NCI-H2029 treated with DMSO at 0.1 percent for 48 hours (cell line): ENCODE data around the gene CCP110.
"Not testable (repeated sequence)": the region's sequence is repeated elsewhere in the genome, so short reads cannot be mapped to it uniquely, and the experiment has no call there.

Experiments
- DNase-seq: peaks from one replicate; lab custom pipeline; 2025; lab: John Stamatoyannopoulos, UW

CCP110 gene

GRCh38 chr16:19513377-19514053, 10.2 kb upstream of the CCP110 start:
- DNase-seq, result no peak

DNA sequence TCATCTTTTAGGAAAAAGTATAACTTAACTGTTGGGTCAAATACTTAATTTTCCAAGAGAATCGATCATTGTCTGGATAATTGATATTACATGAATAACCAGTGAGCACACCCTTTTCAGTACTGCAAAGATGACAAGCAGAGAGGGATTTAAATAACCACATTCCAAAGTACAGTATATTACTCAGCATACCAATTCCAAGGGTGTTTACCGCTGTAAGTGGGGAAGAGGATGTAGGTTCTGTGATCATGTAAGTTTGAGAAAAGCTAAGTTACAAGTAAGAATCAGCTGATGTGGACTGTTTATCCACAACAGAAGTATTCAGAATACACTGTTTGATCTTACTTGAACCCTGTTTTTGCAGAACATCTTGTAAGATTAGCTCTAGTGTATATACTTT, 8.0 kb upstream of the CCP110 start:
- no peak for DNase-seq

- DNase-seq, result no peak
Measured at GRCh38 chr16:19517424-19518089, 6.2 kb upstream of the CCP110 start.

DNA sequence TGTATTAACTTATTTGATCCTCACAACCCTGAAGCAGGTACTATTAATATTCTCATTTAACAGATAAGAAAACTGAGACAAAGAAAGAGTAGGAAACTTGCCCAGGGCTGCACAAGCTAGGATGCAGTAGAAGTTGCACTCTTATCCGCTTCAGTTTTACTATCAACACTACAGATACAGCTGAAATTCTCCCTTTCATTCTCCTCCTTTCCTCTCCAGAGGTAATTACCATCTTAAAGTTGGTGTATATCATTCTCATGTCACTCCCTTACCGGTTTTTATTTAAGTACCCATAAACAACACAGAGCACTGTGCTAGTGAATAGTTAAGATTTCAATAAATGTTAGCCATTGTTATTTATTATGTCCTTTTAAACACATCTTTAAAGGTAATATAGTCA, 5.4 kb upstream of the CCP110 start:
- no peak for DNase-seq

DNA sequence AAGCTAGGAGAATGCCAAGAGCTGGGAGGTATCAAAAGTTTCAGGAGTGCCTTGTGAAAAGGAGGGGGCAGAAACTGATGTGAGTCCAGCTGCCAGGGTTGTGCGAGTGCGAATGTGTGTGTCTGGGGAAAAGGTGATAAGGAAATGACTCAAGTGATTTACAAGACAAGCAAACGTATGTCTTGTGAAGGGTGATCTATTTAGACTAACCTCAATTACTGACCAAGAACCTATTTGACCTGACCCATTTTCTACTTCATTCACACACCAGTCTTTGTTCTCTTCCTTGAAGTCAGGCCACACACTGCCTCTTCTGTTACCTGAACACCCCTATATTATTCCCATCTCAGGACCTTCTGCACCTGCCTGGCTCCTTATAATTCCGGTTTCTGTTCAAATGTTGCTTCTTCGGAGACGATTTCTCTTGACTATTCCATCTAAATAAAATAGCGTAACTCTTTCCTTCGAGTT, 2.8 kb upstream of the CCP110 start:
- DNase-seq, result no peak

GRCh38 chr16:19521471-19522396, 2.0 kb upstream of the CCP110 start, which contains the start of gene GDE1:
GDE1 (minus strand) TSS chr16:19522098; CDS start chr16:19521964, 134 bp downstream.
- peak; percentile 65 for DNase-seq

- DNase-seq, result no peak
Measured at GRCh38 chr16:19522397-19522732, 1.4 kb upstream of the CCP110 start.

DNA sequence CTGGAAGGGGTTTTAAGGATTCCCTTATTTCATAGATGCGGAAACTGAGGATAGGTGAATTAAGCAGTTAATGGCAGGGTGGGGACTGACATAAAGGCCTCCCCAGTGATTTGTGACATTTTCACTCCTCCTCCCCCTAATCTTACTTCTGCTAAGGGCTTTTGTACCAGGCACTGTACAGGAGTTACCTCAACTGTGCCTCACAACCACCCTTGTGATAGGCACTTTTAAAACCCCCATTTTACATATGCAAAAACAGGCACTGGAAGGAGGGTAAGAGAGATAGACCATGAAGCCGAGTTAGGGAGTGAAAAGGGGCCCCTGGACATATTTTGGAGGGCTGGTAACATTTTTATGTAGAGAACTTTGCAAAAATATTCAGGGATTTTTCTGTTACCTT, 982 bp upstream of the CCP110 start:
- DNase-seq, result no peak

DNA sequence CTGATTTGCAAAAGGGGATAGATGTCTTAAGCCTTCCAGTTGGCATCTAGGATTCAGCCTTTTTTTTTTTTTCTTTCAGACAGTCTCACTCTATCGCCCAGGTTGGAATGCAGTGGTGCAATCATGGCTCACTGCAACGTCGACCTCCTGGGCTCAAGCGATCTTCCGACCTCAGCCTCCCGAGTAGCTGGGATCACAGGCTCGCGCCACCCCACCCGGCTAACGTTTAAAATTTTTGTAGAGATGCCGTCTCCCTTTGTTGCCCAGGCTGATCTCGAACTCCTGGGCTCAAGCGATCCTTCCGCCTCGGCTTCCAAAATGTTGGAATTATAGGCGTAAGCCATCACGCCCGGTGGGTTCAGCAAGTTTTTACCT, 571 bp upstream of the CCP110 start:
- DNase-seq, result no peak

DNA sequence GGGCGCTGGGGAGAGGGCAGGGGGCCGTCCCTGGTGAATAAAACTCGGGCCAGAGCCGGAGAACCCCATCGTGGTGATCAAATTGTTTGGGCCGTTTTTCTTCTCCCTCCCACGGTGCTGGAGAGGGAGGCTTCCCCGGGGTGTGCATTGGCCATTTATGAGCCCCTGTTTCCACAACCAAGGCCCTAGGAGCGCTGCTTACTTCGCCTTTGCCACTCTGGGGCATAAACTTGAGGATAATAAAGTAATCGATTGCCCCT, 544 bp downstream of the CCP110 start:
- no peak for DNase-seq

- no peak for DNase-seq
Measured at GRCh38 chr16:19524616-19525384, 1.1 kb downstream of the CCP110 start.

- no peak for DNase-seq
Measured at GRCh38 chr16:19525385-19525723, 1.6 kb downstream of the CCP110 start.

GRCh38 chr16:19527161-19527560, 3.4 kb downstream of the CCP110 start:
- no peak for DNase-seq

- no peak for DNase-seq
Measured at GRCh38 chr16:19528666-19529065, 4.9 kb downstream of the CCP110 start.

GRCh38 chr16:19532601-19533000, 8.9 kb downstream of the CCP110 start:
- DNase-seq, result no peak

- no peak for DNase-seq
Measured at GRCh38 chr16:19540241-19540970, 16.7 kb downstream of the CCP110 start.

GRCh38 chr16:19542138-19542821, 18.5 kb downstream of the CCP110 start:
- DNase-seq, result peak; percentile 85

DNA sequence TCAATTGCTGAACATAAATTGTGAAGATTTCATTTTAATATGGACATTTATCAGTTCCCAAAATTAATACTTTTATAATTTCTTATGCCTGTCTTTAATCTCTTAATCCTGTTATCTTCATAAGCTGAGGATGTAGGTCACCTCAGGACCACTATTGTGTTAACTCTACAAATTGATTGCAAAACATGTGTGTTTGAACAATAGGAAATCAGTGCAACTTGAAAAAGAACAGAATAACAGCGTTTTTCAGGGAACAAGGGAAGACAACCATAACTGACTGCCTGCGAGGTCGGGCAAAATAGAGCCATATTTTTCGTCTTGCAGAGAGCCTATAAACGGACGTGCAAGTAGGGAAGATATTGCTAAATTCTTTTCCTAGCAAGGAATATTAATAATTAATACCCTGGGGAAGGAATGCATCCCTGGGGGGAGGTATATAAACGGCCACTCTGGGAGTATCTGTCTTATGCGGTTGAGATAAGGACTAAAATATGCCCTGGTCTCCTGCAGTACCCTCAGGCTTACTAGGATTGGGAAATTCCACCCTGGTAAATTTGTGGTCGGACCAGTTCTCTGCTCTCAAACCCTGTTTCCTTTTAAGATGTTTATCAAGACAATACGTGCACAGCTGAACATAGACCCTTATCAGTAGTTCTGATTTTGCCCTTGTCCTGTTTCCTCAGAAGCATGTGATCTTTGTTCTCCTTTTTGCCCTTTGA, 19.7 kb downstream of the CCP110 start:
- DNase-seq, result not testable (repeated sequence)

DNA sequence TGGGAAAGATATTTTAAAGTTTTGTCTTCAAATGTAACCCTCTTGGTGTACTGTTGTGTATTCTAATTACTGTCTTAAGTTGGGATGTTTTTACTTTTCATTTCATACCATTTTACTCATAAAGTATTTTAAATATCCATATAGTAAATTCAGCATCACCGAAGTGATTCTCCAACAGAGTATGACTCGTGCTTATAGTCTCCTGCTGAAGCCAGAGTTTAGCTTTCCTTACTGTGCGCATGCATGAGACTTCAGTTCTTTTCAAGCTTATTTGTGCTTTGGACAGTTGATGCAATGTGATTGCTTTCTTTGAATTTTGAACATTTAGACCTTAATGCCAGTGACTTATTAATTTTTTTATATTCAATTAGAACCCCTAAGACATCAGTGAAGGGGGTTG, 24.4 kb downstream of the CCP110 start:
- no peak for DNase-seq

- DNase-seq, result no peak
Measured at GRCh38 chr16:19549673-19550072, 25.9 kb downstream of the CCP110 start.
